ENCODE data around the gene KRT13.

GRCh38 chr17:41532947-41533570 is 27.6 kb upstream of the KRT13 start:
- TF ChIP-seq, protein P1, sequence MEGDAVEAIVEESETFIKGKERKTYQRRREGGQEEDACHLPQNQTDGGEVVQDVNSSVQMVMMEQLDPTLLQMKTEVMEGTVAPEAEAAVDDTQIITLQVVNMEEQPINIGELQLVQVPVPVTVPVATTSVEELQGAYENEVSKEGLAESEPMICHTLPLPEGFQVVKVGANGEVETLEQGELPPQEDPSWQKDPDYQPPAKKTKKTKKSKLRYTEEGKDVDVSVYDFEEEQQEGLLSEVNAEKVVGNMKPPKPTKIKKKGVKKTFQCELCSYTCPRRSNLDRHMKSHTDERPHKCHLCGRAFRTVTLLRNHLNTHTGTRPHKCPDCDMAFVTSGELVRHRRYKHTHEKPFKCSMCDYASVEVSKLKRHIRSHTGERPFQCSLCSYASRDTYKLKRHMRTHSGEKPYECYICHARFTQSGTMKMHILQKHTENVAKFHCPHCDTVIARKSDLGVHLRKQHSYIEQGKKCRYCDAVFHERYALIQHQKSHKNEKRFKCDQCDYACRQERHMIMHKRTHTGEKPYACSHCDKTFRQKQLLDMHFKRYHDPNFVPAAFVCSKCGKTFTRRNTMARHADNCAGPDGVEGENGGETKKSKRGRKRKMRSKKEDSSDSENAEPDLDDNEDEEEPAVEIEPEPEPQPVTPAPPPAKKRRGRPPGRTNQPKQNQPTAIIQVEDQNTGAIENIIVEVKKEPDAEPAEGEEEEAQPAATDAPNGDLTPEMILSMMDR (IDR thresholded peaks at IDR 0.05): no peak
- TF ChIP-seq POLR2A (IDR thresholded peaks at IDR 0.05): no peak

Data from uterus (tissue), 2 donors.